SK-N-SH (cell line): ENCODE measurements around the gene CDH23. TPM values are rescaled to one million over a fixed set of nuclear protein-coding genes. Genes with fewer than 3 reads are reported as not detected.

Experiments
- CTCF ChIA-PET: fragments of 300-600, 350-600 bp; formaldehyde crosslinking; extraction: SDS; loops from one replicate; lab custom pipeline; 2021; lab: Yijun Ruan, JAX
- POLR2A ChIA-PET: fragments of 350-600 bp; sonication (Branson Sonifier 250); formaldehyde crosslinking; extraction: SDS; loops from one replicate; lab custom pipeline; 2020; ENCODE audit warnings: antibody characterized with exemption, inconsistent platforms; lab: Yijun Ruan, JAX
- DNase-seq: peaks from one replicate; pipeline ENCODE4 v3.0.0; 2012
- H2AFZ ChIP-seq: fragments of 200-600 bp; sonication (generic); 2 replicates; pipeline ENCODE4 v1.8.1; 2016; ENCODE audit warnings: antibody characterized with exemption, mild to moderate bottlenecking, low read depth
- H3F3A ChIP-seq: fragments of 200-600 bp; sonication (generic); replicated peaks from 2 replicates; pipeline ENCODE3; 2016; ENCODE audit warnings: antibody characterized with exemption, mild to moderate bottlenecking; ENCODE audit not compliant: insufficient read depth
- H3K27ac ChIP-seq, 2 experiments: fragments of 200-500 bp in 1 of 2; fragments of 200-600 bp in 1 of 2; sonication (Bioruptor generic) in 1 of 2; sonication (generic), shearing (Covaris generic) in 1 of 2; 2 replicates each; pipeline versions ENCODE4 v1.5.1 to v1.6.1; 2014 to 2016; ENCODE audit warnings: low read depth in 2 of 2, inconsistent platforms in 1 of 2, low read length in 1 of 2, mild to moderate bottlenecking in 1 of 2, mixed read lengths in 1 of 2
- H3K27me3 ChIP-seq: fragments of 200-600 bp; sonication (generic), shearing (Covaris generic); 2 replicates; pipeline ENCODE4 v1.6.1; 2016; ENCODE audit warnings: mixed run types; ENCODE audit not compliant: insufficient read depth
- H3K36me3 ChIP-seq, 2 experiments: fragments of 200-500 bp in 1 of 2; fragments of 200-600 bp in 1 of 2; sonication (Bioruptor generic) in 1 of 2; sonication (generic) in 1 of 2; replicated peaks in 1 of 2; 2 replicates each; pipeline versions ENCODE3 to v1.5.1; 2014 to 2016; ENCODE audit warnings: low read length in 1 of 2, mild to moderate bottlenecking in 1 of 2; ENCODE audit not compliant: insufficient read depth in 2 of 2, control insufficient read depth in 1 of 2
- H3K4me1 ChIP-seq, 2 experiments: fragments of 200-500 bp in 1 of 2; fragments of 200-600 bp in 1 of 2; sonication (Bioruptor generic) in 1 of 2; sonication (generic), shearing (Covaris generic) in 1 of 2; 2 replicates each; pipeline versions ENCODE4 v1.5.1 to v1.6.1; 2014 to 2016; ENCODE audit warnings: low read depth in 1 of 2, low read length in 1 of 2, mixed run types in 1 of 2; ENCODE audit not compliant: insufficient read depth in 2 of 2, control insufficient read depth in 1 of 2
- H3K4me2 ChIP-seq: fragments of 200-600 bp; sonication (generic), shearing (Covaris generic); 2 replicates; pipeline ENCODE4 v1.6.1; 2017; ENCODE audit warnings: mixed run types
- H3K4me3 ChIP-seq, 2 experiments: fragments of 200-500 bp in 1 of 2; fragments of 200-600 bp in 1 of 2; sonication (Bioruptor generic) in 1 of 2; sonication (generic), shearing (Covaris generic) in 1 of 2; 2 replicates each; pipeline versions ENCODE4 v1.5.1 to v1.8.1; 2014 to 2016; ENCODE audit warnings: low read depth in 2 of 2, inconsistent platforms in 1 of 2, low read length in 1 of 2, mild to moderate bottlenecking in 1 of 2, mixed read lengths in 1 of 2, moderate library complexity in 1 of 2
- H3K79me2 ChIP-seq: fragments of 200-600 bp; sonication (generic); 2 replicates; pipeline ENCODE4 v1.8.1; 2017; ENCODE audit warnings: mild to moderate bottlenecking; ENCODE audit not compliant: insufficient read depth
- H3K9ac ChIP-seq: fragments of 200-600 bp; sonication (generic); 2 replicates; pipeline ENCODE4 v1.6.1; 2017; ENCODE audit warnings: mixed run types
- H3K9me2 ChIP-seq: fragments of 200-600 bp; sonication (generic); 2 replicates; pipeline ENCODE4 v1.6.1; 2017; ENCODE audit warnings: mixed run types
- H3K9me3 ChIP-seq: fragments of 200-600 bp; sonication (generic); 2 replicates; pipeline ENCODE4 v1.6.1; 2017; ENCODE audit warnings: mixed run types, mild to moderate bottlenecking, moderate library complexity
- H4K20me1 ChIP-seq: fragments of 200-600 bp; sonication (generic); 2 replicates; pipeline ENCODE4 v1.6.1; 2017; ENCODE audit warnings: mild to moderate bottlenecking, mixed run types; ENCODE audit not compliant: insufficient read depth
- FOSL2 ChIP-seq: IDR thresholded peaks from 2 replicates; pipeline ENCODE4 v1.4.0; 2012; ENCODE audit warnings: low read depth, mild to moderate bottlenecking, moderate library complexity, borderline replicate concordance
- GATA2 ChIP-seq: sonication (generic); formaldehyde crosslinking; IDR thresholded peaks from 2 replicates; pipeline ENCODE4 v1.5.0; 2020; ENCODE audit warnings: mild to moderate bottlenecking, missing genetic modification reagents
- MXI1 ChIP-seq: IDR thresholded peaks from 2 replicates; pipeline ENCODE4 v1.6.1; 2012; ENCODE audit warnings: mild to moderate bottlenecking, low read depth, low read length, improper control_type of control experiment
- NFIC ChIP-seq: IDR thresholded peaks from 2 replicates; pipeline ENCODE4 v1.4.0; 2012; ENCODE audit warnings: borderline replicate concordance
- NRF1 ChIP-seq: IDR thresholded peaks from 2 replicates; pipeline ENCODE4 v1.6.1; 2012; ENCODE audit warnings: low read depth, mild to moderate bottlenecking, low read length
- POLR2AphosphoS5 ChIP-seq: IDR thresholded peaks from 2 replicates; pipeline ENCODE4 v1.6.1; 2012; ENCODE audit warnings: low read depth, low read length
- RAD21 ChIP-seq: IDR thresholded peaks from 2 replicates; pipeline ENCODE4 v1.6.1; 2012; ENCODE audit warnings: mild to moderate bottlenecking, low read length
- RCOR1 ChIP-seq: fragments of 150-350 bp; IDR thresholded peaks from 2 replicates; pipeline ENCODE4 v1.6.1; 2017; ENCODE audit warnings: antibody characterized with exemption, low read length
- RXRA ChIP-seq: IDR thresholded peaks from 2 replicates; pipeline ENCODE4 v1.4.0; 2012; ENCODE audit warnings: low read depth, mild to moderate bottlenecking, borderline replicate concordance
- SMC3 ChIP-seq: IDR thresholded peaks from 2 replicates; pipeline ENCODE4 v1.6.1; 2012; ENCODE audit warnings: low read depth, low read length, improper control_type of control experiment
- TEAD4 ChIP-seq: IDR thresholded peaks from 2 replicates; pipeline ENCODE4 v1.4.0; 2012; ENCODE audit warnings: mild to moderate bottlenecking, borderline replicate concordance; ENCODE audit not compliant: insufficient read depth
- YY1 ChIP-seq: IDR thresholded peaks from 2 replicates; pipeline ENCODE4 v1.4.0; 2012; ENCODE audit warnings: low read depth, mild to moderate bottlenecking
- WGBS: methylation state at CpG from one replicate; pipeline ENCODE4 v1.1.6; 2017; ENCODE audit warnings: low lambda C conversion rate; 5-methylcytosine and 5-hydroxymethylcytosine counted together
- polyA plus RNA-seq, 3 experiments: library from polyadenylated mRNA; depleted of rRNA; stranded (reverse); fragments of >200 nt; gene quantifications; 2 replicates each; pipeline ENCODE4 v1.2.3, GENCODE V29; 2012
- TF ChIP-seq, protein P1 (sequence below): IDR thresholded peaks from 2 replicates; pipeline ENCODE4 v1.4.0; 2012; ENCODE audit warnings: low read depth, borderline replicate concordance
- TF ChIP-seq, protein P2 (sequence below): fragments of 150-350 bp; IDR thresholded peaks from 2 replicates; pipeline ENCODE4 v1.6.1; 2017; ENCODE audit warnings: antibody characterized with exemption, low read length, low read depth, borderline replicate concordance
- TF ChIP-seq, protein P3 (sequence below): IDR thresholded peaks from 2 replicates; pipeline ENCODE4 v1.4.0; 2012; ENCODE audit warnings: low read depth
- TF ChIP-seq, protein P4 (sequence below): fragments of 200-600 bp; sonication (generic); IDR thresholded peaks from 2 replicates; pipeline ENCODE4 v1.6.1; 2017; ENCODE audit warnings: antibody characterized with exemption, mild to moderate bottlenecking, moderate library complexity
- TF ChIP-seq, protein P5 (sequence below): IDR thresholded peaks from 2 replicates; pipeline ENCODE4 v1.4.0; 2012; ENCODE audit warnings: low read depth, borderline replicate concordance

CDH23 gene
- polyA plus RNA-seq, 1 of the 3 experiments (the other 2 are of a cell fraction), result 0.03 TPM

DNA sequence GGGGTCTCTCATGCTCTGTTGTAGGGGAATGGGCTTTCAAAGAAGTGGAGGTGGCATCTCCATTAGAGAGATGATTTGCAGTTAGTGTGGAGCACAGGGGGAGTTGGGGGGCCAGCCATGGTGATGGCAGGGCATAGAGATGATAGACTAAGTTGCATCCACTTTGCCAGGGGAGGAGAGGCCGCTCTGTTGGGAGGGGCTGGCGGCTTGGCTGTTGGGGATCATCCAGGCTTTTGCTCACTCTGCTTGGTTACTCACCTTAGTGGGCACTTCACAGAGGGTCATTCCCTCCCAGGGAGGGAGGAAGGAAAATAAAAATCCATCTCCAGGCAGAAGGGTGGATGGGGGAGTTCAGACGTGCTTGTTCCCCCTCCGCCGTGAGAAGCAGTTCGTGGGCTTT, 31.4 kb upstream of the CDH23 start (continued):
- TF ChIP-seq MXI1 (no peak), RXRA (no peak), RCOR1 (no peak), POLR2AphosphoS5 (no peak), FOSL2 (no peak), RAD21 (no peak)
- TF ChIP-seq, protein P1, sequence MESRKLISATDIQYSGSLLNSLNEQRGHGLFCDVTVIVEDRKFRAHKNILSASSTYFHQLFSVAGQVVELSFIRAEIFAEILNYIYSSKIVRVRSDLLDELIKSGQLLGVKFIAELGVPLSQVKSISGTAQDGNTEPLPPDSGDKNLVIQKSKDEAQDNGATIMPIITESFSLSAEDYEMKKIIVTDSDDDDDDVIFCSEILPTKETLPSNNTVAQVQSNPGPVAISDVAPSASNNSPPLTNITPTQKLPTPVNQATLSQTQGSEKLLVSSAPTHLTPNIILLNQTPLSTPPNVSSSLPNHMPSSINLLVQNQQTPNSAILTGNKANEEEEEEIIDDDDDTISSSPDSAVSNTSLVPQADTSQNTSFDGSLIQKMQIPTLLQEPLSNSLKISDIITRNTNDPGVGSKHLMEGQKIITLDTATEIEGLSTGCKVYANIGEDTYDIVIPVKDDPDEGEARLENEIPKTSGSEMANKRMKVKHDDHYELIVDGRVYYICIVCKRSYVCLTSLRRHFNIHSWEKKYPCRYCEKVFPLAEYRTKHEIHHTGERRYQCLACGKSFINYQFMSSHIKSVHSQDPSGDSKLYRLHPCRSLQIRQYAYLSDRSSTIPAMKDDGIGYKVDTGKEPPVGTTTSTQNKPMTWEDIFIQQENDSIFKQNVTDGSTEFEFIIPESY, result no peak
- TF ChIP-seq, protein P2, sequence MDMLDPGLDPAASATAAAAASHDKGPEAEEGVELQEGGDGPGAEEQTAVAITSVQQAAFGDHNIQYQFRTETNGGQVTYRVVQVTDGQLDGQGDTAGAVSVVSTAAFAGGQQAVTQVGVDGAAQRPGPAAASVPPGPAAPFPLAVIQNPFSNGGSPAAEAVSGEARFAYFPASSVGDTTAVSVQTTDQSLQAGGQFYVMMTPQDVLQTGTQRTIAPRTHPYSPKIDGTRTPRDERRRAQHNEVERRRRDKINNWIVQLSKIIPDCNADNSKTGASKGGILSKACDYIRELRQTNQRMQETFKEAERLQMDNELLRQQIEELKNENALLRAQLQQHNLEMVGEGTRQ, result no peak
- TF ChIP-seq, protein P3, sequence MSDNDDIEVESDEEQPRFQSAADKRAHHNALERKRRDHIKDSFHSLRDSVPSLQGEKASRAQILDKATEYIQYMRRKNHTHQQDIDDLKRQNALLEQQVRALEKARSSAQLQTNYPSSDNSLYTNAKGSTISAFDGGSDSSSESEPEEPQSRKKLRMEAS, result no peak
- TF ChIP-seq, all 33 proteins: peak for 0

DNA sequence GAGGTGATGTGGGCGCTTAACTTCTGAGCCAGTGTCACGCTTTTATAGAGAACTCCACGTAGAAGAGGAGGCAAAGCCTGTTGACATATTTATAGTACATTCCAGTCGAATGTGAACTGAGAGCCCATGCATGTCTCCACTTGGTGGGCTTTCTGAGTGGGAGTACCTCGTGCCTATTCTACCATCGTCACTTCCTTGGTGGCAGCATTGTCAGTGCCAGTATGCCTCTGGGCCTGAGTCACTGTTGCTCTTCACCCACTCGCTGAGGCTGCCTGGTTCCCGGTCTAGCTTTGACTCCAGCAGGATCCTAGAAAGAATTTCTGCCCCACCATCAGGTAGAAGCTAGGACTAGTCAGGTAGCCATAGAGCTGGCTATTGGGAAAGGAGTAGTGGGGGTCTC, 30.0 kb upstream of the CDH23 start:
- Histone ChIP-seq H3K9ac (no peak overlapping the region), H3F3A (no peaks in the 10 kb centered on the region), H4K20me1 (no peaks in the 10 kb centered on the region), H3K4me1 (no peaks in the 10 kb centered on the region), H3K9me3 (no peaks in the 10 kb centered on the region), H3K79me2 (no peaks in the 10 kb centered on the region), H3K36me3 (no peaks in the 10 kb centered on the region), H2AFZ (no peak overlapping the region), H3K27ac (no peak overlapping the region), H3K27me3 (no peaks in the 10 kb centered on the region; the same call in 1 of the 2 replicates), H3K4me2 (no peak overlapping the region), H3K4me3 (no peak overlapping the region), H3K9me2 (no peaks in the 10 kb centered on the region)
- no peak for DNase-seq
- no peak for TF ChIP-seq FOSL2
- TF ChIP-seq YY1, result no peak
- no peak for TF ChIP-seq NRF1
- TF ChIP-seq MXI1, result no peak
- no peak for TF ChIP-seq GATA2 (CRISPR knock-in tag)
- no peak for TF ChIP-seq TEAD4
- no peak for TF ChIP-seq RAD21
- no peak for TF ChIP-seq NFIC
- no peak for TF ChIP-seq SMC3
- TF ChIP-seq, protein P4, sequence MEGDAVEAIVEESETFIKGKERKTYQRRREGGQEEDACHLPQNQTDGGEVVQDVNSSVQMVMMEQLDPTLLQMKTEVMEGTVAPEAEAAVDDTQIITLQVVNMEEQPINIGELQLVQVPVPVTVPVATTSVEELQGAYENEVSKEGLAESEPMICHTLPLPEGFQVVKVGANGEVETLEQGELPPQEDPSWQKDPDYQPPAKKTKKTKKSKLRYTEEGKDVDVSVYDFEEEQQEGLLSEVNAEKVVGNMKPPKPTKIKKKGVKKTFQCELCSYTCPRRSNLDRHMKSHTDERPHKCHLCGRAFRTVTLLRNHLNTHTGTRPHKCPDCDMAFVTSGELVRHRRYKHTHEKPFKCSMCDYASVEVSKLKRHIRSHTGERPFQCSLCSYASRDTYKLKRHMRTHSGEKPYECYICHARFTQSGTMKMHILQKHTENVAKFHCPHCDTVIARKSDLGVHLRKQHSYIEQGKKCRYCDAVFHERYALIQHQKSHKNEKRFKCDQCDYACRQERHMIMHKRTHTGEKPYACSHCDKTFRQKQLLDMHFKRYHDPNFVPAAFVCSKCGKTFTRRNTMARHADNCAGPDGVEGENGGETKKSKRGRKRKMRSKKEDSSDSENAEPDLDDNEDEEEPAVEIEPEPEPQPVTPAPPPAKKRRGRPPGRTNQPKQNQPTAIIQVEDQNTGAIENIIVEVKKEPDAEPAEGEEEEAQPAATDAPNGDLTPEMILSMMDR, result no peak
- TF ChIP-seq, protein P5, sequence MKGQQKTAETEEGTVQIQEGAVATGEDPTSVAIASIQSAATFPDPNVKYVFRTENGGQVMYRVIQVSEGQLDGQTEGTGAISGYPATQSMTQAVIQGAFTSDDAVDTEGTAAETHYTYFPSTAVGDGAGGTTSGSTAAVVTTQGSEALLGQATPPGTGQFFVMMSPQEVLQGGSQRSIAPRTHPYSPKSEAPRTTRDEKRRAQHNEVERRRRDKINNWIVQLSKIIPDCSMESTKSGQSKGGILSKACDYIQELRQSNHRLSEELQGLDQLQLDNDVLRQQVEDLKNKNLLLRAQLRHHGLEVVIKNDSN, result no peak
- ChIA-PET CTCF (interaction anchor here (1.0 to 4.3 kb wide), 4 partner anchors 14 to 464 kb away, joined by 3 to 20 read pairs (median 10); partner anchors contain the start of gene SLC29A3), POLR2A (interaction anchor here (2.0 kb wide), 1 partner anchor 10 kb away, joined by 5 read pairs; no protein-coding TSS in a partner anchor)
- WGBS, result 89% methylated on average over 2 of the region's 8 CpGs
